Kidney epithelial cell (primary cell): ENCODE data around the gene MNAT1. TPM values are rescaled to one million over a fixed set of nuclear protein-coding genes. Genes with fewer than 3 reads are reported as not detected.

ENCODE experiments used
- DNase-seq: peaks from one replicate; pipeline ENCODE4 v3.0.0-alpha.2; 2010; ENCODE audit warnings: low read depth
- H3K27me3 ChIP-seq: 2 replicates; pipeline ENCODE4 v1.6.0; 2011; ENCODE audit warnings: low read length; ENCODE audit not compliant: control insufficient read depth, insufficient read depth
- H3K36me3 ChIP-seq: 2 replicates; pipeline ENCODE4 v1.5.1; 2011; ENCODE audit warnings: low read length; ENCODE audit not compliant: control insufficient read depth, insufficient read depth
- H3K4me3 ChIP-seq: 2 replicates; pipeline ENCODE4 v1.5.1; 2011; ENCODE audit warnings: low read depth, mild to moderate bottlenecking, control low read depth, low read length
- CTCF ChIP-seq: IDR thresholded peaks from 2 replicates; pipeline ENCODE4 v1.5.1; 2011; ENCODE audit warnings: mild to moderate bottlenecking, moderate library complexity, low read length, control low read depth, inconsistent platforms; ENCODE audit not compliant: insufficient read depth, poor library complexity, severe bottlenecking
- total RNA-seq: library from RNA; depleted of rRNA; stranded (reverse); fragments of >200 nt; gene quantifications from 2 replicates; pipeline ENCODE4 v1.2.3, GENCODE V29; 2015

The MNAT1 gene
- total RNA-seq, 1 donor from 2014 or later, result 49.2 TPM

- H3K4me3 ChIP-seq, result no peak overlapping the region
- TF ChIP-seq CTCF, result no peak
- H3K36me3 ChIP-seq, result no peaks in the 10 kb centered on the region
- H3K27me3 ChIP-seq, result no peaks in the 10 kb centered on the region
- DNase-seq, result no peak
Measured at GRCh38 chr14:60807971-60808370, 73.4 kb downstream of the MNAT1 start.

- no peak for DNase-seq
- Histone ChIP-seq H3K4me3 (no peak overlapping the region), H3K27me3 (no peaks in the 10 kb centered on the region), H3K36me3 (no peaks in the 10 kb centered on the region)
- no peak for TF ChIP-seq CTCF
Measured at GRCh38 chr14:60812987-60813386, 78.4 kb downstream of the MNAT1 start.

GRCh38 chr14:60815371-60815770 lies 80.8 kb downstream of the MNAT1 start:
- peak; percentile 5 for DNase-seq

GRCh38 chr14:60817113-60817512 lies 82.6 kb downstream of the MNAT1 start:
- Histone ChIP-seq H3K4me3 (no peak overlapping the region), H3K36me3 (no peaks in the 10 kb centered on the region), H3K27me3 (no peaks in the 10 kb centered on the region)
- TF ChIP-seq CTCF, result no peak
- DNase-seq, result no peak

More at GRCh38 chr14:60815371-60815770, 80.8 kb downstream of the MNAT1 start:
- TF ChIP-seq CTCF, result no peak
- Histone ChIP-seq H3K4me3 (no peak overlapping the region), H3K36me3 (no peaks in the 10 kb centered on the region), H3K27me3 (no peaks in the 10 kb centered on the region)

GRCh38 chr14:60819575-60819974 lies 85.0 kb downstream of the MNAT1 start:
- no peak for DNase-seq
- H3K27me3 ChIP-seq, result no peaks in the 10 kb centered on the region
- H3K4me3 ChIP-seq, result no peak overlapping the region
- TF ChIP-seq CTCF, result no peak
- H3K36me3 ChIP-seq, result no peaks in the 10 kb centered on the region

GRCh38 chr14:60838601-60839000 lies 104.0 kb downstream of the MNAT1 start:
- no peak for TF ChIP-seq CTCF
- peaks cover 1% of the 10 kb centered on the region for H3K36me3 ChIP-seq
- H3K27me3 ChIP-seq, result no peaks in the 10 kb centered on the region
- no peak for DNase-seq
- H3K4me3 ChIP-seq, result no peak overlapping the region
